Measurements from ENCODE around the gene BBX. TPM values are rescaled to one million over a fixed set of nuclear protein-coding genes. Genes with fewer than 3 reads are reported as not detected.

Gene BBX
- total and polyA plus RNA-seq, 2 of the 4 experiments (the other 2 are of a cell fraction): 13.6 to 107 TPM

DNA sequence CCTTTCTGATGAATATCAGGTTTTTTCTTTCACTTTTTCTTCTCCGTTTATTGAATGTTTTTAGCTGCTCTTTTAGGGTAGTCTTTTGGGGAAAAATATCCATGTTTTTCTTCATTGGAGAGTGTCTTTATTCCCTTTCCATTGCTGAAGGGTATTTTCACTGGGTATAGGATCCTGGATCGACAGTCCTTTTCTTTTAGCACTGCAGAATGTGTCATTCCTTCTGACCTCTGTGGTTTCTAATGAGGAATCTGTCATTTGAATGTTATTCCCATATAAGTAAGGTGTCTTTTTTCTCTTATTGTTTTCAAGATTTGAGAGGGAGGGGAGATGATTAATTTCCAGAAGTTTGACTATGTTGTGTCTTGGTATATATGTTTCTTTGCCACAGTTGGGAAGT lies 96.8 kb downstream of the BBX start:
- Histone ChIP-seq H3K56ac (ENCODE audit: extremely low read depth, insufficient read depth, low read length) (no peak overlapping the region), H2BK20ac (ENCODE audit: low read depth, low read length) (no peak overlapping the region), H2BK15ac (ENCODE audit: low read depth, low read length) (no peak overlapping the region), H3K4me2 (ENCODE audit: low read depth, low read length) (no peak overlapping the region), H3K4ac (ENCODE audit: low read depth, low read length) (no peak overlapping the region), H3K27ac (ENCODE audit: insufficient read depth, low read length) (no peak overlapping the region), H4K20me1 (ENCODE audit: insufficient read depth, low read length) (peaks cover 7% of the 10 kb centered on the region; the same call in 1 of the 2 replicates), H2AK5ac (ENCODE audit: low read depth, low read length) (no peak overlapping the region), H3K23ac (ENCODE audit: low read depth, low read length) (no peak overlapping the region), H3K18ac (ENCODE audit: low read depth, low read length) (no peak overlapping the region), H3K4me3 (ENCODE audit: insufficient read depth, low read depth, low read length) (no peak overlapping the region), H3K36me3 (ENCODE audit: control insufficient read depth, insufficient read depth, low read length) (no peaks in the 10 kb centered on the region), H2AFZ (replicated peaks; ENCODE audit: low read length, poor library complexity) (no peak overlapping the region), H3K14ac (replicated peaks; ENCODE audit: low read depth, low read length) (no peak overlapping the region), H3K4me1 (ENCODE audit: control insufficient read depth, insufficient read depth, low read length) (no peaks in the 10 kb centered on the region), H2AK9ac (replicated peaks; ENCODE audit: low read depth, low read length, poor library complexity) (no peak overlapping the region), H4K91ac (ENCODE audit: insufficient read depth, low read depth, low read length) (no peak overlapping the region), H2BK120ac (ENCODE audit: low read depth, low read length) (no peak overlapping the region), H3K9ac (ENCODE audit: low read depth, low read length) (no peak overlapping the region), H2BK5ac (ENCODE audit: low read depth, low read length, poor library complexity, severe bottlenecking) (no peak overlapping the region), H3K79me1 (ENCODE audit: low read depth in 1 of 2, low read length in 2 of 2) (peaks cover 22 to 23% of the 10 kb centered on the region in 2 experiments), H3K9me1 (ENCODE audit: insufficient read depth, low read length) (no peaks in the 10 kb centered on the region), H4K8ac (ENCODE audit: low read depth in 2 of 2, low read length in 2 of 2) (no peak overlapping the region), H3K9me3 (ENCODE audit: control insufficient read depth, insufficient read depth, low read length) (no peaks in the 10 kb centered on the region), H4K5ac (ENCODE audit: low read depth, low read length) (no peak overlapping the region), H3K27me3 (ENCODE audit: control insufficient read depth, insufficient read depth, low read length) (no peaks in the 10 kb centered on the region)
- DNase-seq (no peak), ATAC-seq (ENCODE audit: low read depth) (no peak)
- dilution Hi-C loops (cut with HindIII; ENCODE audit: low sequenced_read_pairs, unreplicated experiment) (no loop called here), intact Hi-C loops (cut with micrococcal nuclease) (no loop called here), in situ Hi-C loops (cut with MboI; ENCODE audit: low sequenced_read_pairs) (no loop called here)
- no peak for TF ChIP-seq CEBPB (IDR thresholded peaks at IDR 0.05; ENCODE audit: low read depth, low read length)
- no peak for TF ChIP-seq BHLHE40 (IDR thresholded peaks at IDR 0.05; ENCODE audit: low read depth, low read length)
- TF ChIP-seq NFE2L2 (IDR thresholded peaks at IDR 0.05; ENCODE audit: low read depth, low read length): no peak
- TF ChIP-seq, protein P1, sequence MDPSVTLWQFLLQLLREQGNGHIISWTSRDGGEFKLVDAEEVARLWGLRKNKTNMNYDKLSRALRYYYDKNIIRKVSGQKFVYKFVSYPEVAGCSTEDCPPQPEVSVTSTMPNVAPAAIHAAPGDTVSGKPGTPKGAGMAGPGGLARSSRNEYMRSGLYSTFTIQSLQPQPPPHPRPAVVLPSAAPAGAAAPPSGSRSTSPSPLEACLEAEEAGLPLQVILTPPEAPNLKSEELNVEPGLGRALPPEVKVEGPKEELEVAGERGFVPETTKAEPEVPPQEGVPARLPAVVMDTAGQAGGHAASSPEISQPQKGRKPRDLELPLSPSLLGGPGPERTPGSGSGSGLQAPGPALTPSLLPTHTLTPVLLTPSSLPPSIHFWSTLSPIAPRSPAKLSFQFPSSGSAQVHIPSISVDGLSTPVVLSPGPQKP (IDR thresholded peaks at IDR 0.05; ENCODE audit: borderline replicate concordance, low read depth, low read length): no peak
- TF ChIP-seq MAFK (IDR thresholded peaks at IDR 0.05; ENCODE audit: low read depth, low read length): no peak
- POLR2A ChIA-PET (ENCODE audit: unreplicated experiment): no interaction called here
- CTCF ChIA-PET: no interaction called here
- WGBS, 2 experiments (ENCODE audit: extremely low coverage in 2 of 2, insufficient read length in 1 of 2): no CpG with 5 or more reads among the region's 2 CpGs
- BruUV-seq (replicated peaks): no TSS peak

Data from IMR-90 (cell line).